Measurements from ENCODE around the gene FOXJ3.

Gene FOXJ3

DNA sequence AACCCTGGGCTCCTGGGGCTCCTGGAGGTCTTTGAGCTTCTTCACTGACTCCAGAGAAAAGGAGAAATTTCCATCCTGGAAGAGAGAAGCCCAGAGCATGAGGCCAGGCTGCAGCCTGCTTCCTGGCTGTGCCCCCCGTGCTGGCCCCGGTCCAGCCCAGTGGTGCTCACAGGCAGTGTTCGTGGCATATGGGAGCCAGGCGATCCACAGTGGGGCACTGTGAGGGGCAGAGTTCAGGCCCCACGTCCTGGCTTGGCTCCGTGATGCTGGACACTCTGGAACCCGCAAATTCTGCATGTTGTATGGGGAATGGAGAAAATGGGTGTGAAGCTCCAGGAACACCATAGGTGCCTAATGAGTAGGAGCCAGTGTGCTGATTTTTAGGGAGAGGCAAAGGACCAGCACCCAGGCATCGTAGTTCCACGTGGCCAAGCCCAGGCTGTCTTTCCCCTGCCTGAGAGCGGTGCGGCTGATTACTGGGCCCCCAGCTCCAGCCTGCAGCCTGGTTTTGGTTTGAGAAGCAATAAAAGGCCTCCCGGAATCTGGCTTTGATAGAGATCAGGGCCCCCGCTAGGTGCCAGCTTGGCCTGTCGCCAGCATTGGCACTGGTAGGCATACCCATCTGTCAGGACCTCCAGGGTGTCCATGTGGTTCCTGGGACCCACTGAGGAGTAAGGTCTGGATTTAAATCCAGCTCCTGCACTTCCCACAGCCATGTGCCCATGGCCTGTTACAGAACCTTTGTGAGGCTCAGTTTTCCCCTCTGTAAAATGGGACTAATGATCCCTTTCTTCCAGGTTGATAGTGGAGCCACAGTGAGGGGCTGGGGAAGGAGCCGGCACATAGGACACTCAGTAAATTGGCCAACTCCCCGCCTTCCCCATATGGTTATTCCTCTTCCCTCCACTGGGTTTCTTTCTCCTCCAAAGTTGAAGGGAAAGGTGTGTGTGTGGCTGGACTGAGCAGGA lies 171.2 kb downstream of the FOXJ3 start:
- no peak for DNase-seq

DNA sequence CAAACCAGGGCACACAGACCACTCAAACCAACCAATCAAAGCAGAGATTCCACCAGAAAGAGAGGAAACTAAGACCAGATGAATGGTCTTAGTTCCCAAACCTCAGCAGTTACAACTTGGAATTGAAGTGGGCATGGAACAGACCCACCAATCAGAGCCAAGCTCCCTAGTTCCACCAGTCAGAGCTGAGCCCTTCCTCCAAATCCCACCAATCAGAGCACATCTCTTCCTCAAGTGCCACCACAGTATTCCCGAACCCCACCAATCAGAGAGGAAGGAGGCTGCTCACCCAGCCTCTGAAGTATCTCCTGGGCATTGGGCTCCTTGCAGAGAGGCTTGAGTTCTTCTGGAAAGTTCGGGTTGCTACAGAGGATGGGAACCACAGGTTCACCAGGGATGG lies 171.9 kb downstream of the FOXJ3 start:
- no peak for DNase-seq

DNA sequence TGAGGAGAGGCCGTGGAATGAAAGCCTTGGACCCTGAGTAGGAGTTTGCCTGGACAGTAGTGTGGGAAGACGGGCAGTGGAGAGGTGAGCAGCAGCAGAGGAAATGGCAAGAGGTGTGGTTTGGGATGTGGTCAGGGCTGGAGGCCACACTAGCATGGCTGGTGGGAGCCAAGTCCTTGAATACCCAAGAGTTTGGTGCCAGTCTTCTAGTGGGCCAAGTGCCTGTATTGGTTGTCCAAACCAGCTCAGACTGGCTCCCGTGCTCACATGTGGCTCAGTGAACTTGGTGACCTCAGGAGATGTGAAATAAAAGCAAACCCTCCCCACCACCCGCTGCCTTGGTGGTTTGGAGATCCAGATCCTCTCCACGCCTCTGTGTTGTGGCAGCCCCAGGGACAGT lies 172.9 kb downstream of the FOXJ3 start:
- no peak for DNase-seq

DNA sequence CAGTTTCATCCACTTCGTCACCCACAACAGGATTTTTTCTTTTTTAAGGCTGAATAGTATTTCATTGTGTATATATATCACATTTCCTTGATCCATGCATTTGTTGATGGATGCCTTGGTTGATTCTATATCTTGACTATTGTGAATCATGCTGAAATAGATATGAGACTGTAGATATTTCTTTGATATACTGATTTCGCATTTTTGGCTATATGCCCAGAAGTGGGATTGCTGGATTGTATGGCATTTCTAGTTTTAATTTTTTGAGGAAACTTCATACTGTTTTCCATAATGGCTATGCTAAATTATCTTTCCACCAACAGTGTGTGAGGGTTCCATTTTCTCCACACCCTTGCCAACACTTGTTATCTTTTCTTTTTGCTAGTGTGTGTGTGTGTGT lies 176.8 kb downstream of the FOXJ3 start:
- no peak for DNase-seq

DNA sequence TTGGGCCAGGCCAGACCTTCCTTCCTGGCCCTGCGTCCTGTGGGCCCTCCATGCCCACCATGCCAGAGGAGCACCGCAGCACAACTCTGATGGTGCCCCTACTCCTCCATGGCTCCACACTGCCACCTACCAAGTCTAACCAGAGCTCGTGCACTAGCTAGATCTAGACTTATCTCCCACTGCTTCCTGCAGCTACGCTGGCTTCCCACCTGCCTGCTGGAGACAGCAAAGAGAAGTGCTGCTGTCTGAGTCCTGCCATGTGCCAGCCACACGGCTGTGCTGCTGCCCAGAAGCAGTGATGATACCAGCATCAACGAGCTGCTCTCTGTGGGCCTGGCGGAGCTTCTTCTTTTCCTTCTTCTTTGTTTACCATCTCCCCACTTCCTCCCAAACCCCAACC lies 177.4 kb downstream of the FOXJ3 start:
- no peak for DNase-seq

DNA sequence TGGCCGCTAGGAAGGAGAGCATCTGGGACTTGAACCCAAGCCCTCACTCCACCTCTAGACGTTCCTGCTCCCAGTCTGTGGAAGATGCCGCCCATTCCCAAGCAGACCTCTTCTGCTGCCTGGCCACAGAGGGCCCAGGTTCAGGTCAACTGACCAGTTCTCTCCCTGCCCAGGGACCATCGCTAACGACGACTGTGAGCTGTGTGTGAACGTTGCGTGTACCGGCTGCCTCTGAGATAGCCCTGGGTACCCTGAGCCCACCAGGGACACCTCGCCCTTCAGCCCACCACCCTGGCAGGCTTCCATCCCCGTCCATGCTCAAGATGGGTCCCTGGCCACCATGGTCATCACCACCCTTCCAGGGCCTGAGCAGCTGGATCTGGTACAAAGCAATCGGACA lies 179.7 kb downstream of the FOXJ3 start:
- no peak for DNase-seq

DNA sequence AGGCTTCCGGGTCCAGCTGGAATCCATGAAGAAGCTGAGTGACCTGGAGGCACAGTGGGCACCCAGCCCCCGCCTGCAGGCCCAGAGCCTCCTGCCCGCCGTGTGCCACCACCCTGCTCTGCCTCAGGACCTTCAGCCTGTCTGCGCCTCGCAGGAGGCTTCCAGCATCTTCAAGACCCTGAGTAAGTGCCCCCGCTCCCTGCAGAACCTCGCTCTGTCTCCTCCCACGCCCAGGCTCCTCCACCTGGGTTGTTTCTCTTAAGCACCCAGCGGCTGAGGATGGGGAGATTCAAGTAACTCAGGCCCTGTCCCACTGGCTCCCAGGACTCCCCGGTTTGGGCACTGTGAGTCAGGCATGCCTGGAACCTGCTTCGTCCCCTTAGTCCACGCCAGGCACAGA lies 180.3 kb downstream of the FOXJ3 start:
- no peak for DNase-seq

DNA sequence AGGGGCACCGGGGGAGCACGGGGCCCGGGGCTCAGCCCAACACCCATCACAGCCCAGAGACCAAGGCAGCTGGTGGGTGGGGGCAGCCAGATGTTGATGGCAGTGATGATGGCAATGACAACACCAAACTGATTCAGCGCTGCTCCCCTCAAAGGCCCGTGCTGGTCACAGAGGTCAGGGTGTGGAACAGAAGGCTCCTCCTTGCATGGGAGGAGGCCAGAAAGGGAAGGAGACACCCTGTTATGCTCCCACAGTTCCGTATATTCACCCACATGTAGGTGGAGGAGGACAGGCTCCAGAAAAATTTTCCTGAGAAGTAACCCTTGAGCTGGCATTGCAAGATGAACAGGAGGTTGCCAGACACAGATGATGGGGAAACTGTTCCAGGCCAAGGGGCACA lies 181.4 kb downstream of the FOXJ3 start:
- DNase-seq: no peak

DNA sequence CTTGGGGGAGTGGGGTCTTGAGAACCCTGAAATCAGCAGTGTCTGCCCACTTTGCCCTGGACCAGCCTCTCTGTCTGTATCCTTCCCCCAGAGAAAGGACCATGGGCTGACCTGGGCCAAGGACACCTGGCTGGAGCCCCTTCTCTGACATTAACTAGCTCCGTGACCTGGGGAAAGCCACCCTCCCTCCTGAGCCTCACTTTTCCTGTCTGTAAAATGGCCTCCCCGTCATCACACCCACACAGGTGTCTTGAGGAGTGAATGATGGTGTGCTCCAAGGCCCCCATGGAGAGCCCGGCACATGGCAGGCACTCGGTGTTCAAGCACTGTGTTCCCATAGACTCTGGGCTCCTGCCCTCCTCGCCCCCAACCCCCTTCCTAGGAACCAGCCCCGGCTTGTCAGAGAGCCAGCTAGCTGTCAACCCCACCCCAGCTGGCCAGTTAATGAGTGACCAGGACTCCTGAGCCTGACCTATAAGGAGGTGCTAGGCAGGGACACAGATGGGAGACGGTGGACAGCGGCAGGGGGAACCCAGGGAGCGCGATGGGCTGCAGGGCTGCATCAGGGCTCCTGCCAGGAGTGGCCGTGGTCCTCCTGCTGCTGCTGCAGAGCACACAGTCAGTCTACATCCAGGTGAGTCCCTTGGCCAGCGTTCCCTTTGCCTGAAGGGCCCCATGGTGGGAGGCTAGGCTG lies 182.0 kb downstream of the FOXJ3 start, which contains the start of gene GUCA2B:
GUCA2B (plus strand) TSS at position 504 of the 694 bp plus-strand sequence; CDS start at position 545, 41 bp downstream.
- DNase-seq: no peak

DNA sequence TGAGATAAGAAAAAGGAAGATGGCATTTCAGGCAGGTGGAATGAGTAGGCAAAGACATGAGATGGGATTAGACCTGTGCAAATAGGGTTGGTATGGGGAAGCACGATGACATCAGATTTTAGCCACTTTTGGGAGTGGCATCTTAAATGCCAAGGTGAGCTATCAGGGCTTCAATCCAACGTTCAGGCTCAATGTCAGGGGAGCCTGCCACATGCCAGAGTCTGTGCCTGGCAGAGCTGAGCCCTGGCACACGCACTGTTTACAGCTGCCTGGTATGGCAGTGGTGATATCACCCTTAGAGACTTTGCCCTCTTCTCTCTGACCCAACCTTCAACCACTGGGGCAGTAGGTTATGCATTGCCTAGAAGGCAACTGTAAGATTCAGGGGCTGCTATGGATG lies 182.9 kb downstream of the FOXJ3 start:
- DNase-seq: no peak

DNA sequence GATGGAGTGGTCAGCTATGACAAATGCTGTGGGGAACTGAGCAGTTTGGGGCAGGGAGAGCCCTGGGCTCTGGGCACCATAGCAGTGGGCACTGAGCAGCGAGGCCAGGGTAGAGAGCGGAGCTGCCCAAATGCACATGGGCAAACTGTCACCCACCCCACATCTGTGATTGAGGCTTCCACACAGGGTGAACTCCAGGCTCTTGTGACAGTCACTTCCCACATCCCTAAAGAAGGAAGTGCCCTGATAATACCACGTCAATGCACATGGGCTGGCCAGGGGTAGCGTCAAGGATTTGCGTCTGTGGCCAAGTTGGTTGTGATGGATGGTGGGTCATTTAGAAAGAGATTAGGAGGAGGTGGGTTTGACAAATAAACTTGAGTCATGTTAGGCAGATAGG lies 184.4 kb downstream of the FOXJ3 start:
- DNase-seq: no peak

DNA sequence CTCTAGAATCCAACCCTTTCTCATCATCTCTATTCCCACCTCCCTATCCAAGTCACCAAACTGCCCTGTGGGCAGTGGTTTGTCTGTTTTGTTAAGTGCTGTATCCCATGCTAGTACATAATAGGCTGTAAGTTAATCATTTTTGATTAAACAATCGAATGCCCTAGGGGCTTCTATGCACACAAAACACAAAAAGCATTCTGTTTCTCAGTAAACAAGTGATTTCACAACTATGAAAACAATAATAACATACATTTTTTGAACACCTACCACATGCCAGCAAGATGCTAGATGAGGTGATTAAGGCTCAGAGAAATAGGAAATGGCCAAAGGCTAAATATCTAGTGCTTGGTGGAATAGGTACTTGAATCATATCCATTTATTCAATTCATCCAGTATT lies 186.9 kb downstream of the FOXJ3 start:
- DNase-seq: no peak

DNA sequence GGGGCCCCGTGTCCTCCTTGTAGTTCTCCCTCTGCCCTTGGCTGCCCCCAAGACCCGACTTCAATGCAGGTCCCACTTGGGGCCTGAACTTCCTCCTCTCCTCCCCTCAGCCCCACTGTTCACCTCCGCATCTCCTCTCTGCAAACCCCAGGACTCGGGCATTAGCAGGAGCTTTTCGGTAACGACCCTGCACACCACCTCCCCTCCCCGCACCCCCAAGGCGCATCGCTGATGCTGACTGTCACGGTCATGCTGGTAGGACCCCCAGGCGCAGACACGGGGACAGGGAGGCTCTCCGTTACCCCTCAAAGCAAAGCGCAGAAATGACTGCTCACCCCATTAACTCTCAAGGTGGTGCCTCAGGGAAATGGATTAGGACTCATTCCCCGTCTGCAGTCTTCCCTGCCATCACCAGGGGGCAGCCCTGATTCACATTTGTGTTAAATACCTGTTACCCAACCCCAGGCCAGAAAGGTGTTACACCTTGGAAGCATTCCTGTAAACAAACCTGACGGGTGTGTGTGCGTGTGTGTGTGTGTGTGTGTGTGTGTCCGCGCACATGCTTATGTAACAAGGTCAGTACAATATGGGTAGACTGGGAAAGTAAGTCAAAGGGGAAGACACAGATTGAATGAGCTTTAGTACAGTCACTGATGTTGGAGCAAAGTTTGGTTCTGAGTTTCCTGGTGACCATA lies 188.3 kb downstream of the FOXJ3 start:
- DNase-seq: no peak

DNA sequence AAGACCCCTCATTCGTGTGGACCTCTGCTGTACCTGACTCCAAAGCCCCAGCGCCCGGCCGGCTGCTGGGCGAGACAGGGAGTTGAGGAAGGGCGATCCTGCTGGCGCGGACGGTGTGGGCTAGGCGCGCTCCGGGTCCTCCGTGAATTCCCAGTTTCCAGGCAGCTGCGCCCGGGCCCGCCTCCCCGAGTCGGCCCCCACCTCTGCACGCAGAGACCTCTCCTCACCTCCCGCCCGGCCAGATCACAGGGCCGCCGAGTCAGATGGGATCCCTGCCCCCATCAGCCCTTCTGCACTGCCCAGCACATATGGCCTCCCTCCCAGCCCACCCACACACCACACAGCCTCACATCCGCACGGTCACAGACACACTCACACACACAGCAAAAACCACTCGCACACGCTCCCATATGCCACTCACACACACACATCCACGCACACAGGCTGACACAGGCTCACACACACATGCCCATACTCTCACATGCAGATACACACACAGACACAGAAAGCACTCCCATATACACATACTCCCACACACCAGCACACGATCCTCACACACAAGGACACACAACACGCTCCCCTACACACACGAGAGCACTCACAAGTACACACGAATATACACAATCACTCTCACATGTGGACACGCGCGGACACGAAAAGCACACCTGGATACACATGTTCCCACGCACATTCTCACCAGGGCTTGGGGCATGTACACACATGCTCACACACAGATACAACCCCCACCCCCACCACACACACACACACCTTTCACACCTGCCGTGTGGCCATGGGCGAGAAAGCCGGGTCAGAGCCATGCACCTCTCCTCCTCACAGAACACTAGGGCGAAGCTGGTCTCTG lies 189.0 kb downstream of the FOXJ3 start:
- DNase-seq: no peak

DNA sequence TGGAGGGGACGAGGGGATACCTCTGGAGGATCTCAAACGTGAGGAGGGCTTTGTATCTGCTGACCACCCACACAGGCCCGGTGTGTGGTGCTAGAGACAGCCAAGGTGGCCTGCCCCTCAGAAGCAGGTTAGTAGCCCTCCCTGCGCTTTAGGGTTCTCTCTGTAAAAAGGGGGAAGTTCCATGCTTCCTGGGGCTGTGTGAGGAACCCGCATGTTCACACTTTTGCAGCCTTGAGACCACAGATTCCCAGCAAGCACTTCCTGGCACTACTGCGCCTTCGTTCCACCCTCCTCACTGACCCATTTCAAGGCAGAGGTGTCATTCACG lies 189.7 kb downstream of the FOXJ3 start:
- DNase-seq: no peak

DNA sequence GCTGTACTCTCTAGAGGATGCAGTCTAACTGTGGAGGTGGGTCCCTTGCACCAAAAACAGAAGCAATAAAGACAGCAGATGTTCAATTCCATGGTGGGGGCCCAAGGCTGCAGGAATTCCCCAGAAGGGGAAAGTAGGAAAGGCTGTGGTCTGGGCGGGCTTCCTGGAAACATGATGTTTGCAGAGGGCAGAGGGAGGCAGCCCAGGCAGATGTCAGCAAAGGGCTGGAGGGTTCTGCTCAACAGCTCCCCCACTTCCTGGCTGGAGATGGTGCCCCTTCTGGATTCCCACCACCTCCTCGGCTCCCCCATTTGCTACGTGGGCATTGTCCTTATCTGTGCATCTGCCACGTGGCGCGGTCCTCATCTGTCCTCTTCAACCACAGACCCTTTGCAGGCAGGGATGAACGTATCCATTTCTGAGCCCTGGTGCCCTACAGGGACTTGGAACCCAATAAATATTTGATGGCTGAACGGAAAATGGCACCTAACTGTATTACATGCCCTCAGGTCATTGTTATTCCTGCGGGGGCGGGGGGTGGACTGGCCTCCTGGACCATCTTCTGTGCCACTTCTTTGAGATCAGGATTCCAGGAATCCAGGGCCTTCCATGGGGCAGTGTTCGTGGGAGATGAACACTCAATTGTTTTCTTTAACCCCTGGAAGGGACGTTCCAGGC lies 190.2 kb downstream of the FOXJ3 start:
- no peak for DNase-seq

DNA sequence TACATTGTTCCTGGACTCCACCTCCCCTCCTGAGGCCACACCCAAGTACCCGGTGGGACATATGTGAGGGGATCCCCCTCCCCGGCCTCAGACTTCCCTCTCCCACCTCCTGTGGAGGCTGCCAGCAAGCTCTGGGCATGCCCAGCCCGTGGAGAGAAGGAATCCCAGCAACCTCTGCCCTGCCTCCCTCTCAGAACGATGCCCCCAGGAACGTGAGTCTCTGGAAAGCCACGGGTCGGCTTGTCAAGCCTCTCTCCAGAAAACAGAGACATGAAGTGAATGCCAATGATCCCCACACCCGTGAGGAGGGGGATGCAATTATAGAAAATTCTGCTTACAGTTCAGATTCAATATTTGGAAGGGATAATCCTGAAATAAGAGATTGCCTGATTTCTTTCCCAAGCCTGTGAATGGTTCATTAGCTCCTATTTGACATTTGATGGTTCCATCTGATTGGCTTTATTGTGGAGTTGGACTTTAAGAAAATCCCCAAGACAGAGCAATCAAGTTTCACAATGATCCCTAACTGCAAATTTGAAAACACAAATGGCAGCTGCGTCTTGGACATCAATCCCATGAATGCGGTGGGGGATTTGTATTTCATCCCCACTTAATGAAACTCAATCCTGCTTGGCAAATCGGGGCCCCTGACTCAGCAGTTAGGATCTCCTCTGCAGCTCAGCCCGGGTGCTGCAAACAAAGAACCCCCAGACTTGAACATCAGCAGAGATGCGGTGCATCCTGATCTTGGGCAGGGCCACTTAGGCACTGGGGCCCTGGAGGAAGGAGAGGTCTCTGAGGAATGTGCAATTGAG lies 190.9 kb downstream of the FOXJ3 start:
- no peak for DNase-seq

DNA sequence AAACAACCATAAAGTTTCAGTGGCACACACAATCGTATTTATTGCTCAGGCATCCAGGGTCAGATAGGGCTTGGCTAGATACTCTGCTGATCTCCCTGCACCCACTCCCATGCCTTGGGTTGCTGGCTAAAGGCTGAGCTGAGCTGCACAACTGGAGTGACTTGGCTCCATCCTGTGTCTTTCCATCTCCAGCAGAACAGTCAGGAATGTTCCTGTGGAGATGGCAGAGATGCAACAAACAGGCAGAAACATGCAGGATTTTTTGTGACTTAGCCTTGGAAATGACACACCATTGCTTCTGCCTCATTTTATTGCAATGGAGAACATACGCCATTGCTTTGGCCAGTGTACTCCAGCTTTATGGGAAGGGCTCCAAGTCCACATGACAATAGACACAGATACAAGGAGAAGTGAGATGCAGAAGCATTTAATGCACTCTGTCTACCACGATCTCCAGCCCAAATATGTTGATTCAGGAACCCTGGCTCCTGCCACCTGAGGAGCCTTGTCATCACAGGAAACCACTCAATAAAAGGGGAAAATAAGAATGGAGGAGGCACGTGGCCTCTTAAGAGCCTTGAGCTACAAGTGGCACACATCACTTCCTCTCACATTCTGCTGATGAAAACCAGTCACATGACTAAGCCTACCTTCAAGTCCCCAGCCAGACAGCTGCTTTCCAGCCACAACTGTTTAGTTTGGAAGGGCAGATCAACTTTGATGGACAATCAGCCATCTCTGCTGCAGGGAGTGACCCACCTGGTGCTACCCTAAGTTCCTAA lies 191.9 kb downstream of the FOXJ3 start:
- no peak for DNase-seq

DNA sequence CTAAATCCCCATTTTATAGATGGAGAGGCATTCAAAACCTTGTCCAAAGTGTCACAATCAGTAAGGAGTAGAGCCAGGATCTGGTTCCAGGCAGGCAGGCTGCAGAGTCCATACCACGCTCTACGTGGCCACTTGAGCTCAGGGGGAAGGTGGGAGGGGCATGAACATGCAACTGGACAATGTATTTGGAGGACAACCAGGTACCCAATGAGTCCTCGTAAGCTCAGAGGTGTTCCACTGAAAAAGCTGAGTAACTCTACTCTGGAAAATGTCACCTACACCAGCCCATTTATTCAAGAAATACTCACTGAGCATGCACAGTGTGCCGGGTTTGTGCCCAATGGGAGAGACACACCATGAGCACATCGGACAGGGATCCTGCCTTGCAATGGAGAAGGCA lies 193.1 kb downstream of the FOXJ3 start:
- no peak for DNase-seq

DNA sequence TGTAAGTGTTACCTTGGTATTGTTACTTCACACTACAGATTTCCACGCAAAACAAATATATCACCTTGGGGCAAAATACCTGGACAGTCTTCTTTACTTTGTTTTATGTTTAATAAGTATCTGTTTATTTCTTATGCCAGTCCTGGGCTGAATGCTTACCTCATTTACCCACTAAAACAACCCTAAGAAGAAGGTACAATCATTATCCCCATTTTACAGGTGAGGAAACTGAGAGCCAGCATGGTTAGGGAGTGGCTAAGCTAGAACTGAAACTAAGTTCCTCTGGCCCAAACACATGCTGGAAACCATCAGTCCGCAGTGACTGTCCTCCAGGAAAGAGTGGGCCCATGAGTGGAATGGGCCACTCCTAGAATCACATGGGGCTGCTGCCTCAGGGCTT lies 194.8 kb downstream of the FOXJ3 start:
- no peak for DNase-seq

Data from cerebellar nuclear complex (tissue), 1 donor.